Measurements from ENCODE around the gene JOSD2. TPM values are rescaled to one million over a fixed set of nuclear protein-coding genes. Genes with fewer than 3 reads are reported as not detected.
"Not testable (repeated sequence)": the region's sequence is repeated elsewhere in the genome, so short reads cannot be mapped to it uniquely, and the experiment has no call there.

Gene JOSD2
- total and polyA plus RNA-seq, 2 donors = 10.5 to 73.6 TPM

- no peak overlapping the region for H3K4me3 ChIP-seq (ENCODE audit: low read depth, low read length)
- no peak overlapping the region for H3K27ac ChIP-seq (ENCODE audit: low read depth)
- 65% methylated on average over 11 of the region's 11 CpGs for WGBS
- H3K4me1 ChIP-seq (ENCODE audit: insufficient read depth) = no peaks in the 10 kb centered on the region
- DNase-seq (ENCODE audit: extremely low spot score) = no peak
- no peaks in the 10 kb centered on the region for H3K36me3 ChIP-seq (ENCODE audit: insufficient read depth)
Observed at GRCh38 chr19:50535672-50536187, 24.7 kb upstream of the JOSD2 start.

DNA sequence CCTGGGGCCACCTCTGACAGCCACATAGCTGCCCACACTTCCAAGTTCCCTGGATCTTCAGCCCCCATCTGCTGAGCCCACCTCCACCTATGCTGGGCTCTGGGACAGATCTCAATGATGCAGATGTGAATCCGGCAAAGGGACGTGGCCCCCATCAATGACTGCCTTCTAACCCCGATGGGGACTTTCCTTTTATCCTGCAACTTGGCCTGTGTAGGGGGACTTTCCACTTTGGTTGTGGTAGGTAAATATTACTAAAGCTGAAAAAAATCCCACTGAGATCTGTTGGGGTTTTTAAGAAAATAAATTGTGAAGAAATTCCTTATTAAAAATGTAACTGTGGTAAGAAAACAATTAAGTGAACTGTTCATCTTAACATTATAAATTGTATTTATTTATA lies 23.5 kb upstream of the JOSD2 start:
- H3K36me3 ChIP-seq (ENCODE audit: insufficient read depth) = no peaks in the 10 kb centered on the region
- no peak overlapping the region for H3K4me3 ChIP-seq (ENCODE audit: low read depth, low read length)
- 92% methylated on average over 3 of the region's 3 CpGs for WGBS
- no peaks in the 10 kb centered on the region for H3K4me1 ChIP-seq (ENCODE audit: insufficient read depth)
- DNase-seq (ENCODE audit: extremely low spot score) = no peak
- no peak overlapping the region for H3K27ac ChIP-seq (ENCODE audit: low read depth)

DNA sequence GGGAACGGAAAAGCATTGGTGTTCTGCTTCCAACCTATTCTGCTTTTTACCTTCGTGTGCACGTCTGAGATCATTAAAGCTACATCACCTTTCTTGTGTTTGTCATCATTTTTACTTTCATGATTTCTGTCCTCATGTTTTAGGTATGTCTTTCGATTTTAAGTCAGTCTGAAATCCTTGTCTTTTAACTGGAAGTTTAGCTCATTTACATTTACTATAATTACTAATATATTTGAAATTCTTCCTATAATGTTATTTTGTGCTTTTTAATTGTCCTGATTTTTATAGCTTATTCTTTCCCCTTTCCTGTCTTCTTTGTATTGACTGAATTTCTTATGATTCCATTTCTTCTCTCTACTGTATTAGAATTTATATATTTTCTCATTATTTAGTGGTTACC lies 22.0 kb upstream of the JOSD2 start:
- Histone ChIP-seq H3K27ac (ENCODE audit: low read depth) (no peak overlapping the region), H3K36me3 (ENCODE audit: insufficient read depth) (no peaks in the 10 kb centered on the region), H3K4me1 (ENCODE audit: insufficient read depth) (no peaks in the 10 kb centered on the region), H3K4me3 (ENCODE audit: low read depth, low read length) (no peak overlapping the region)
- no peak for DNase-seq (ENCODE audit: extremely low spot score)
- WGBS = 91% methylated on average over 4 of the region's 4 CpGs

- no peak for DNase-seq (ENCODE audit: extremely low spot score)
- H3K4me3 ChIP-seq (ENCODE audit: low read depth, low read length) = no peak overlapping the region
- WGBS = 71% methylated on average over 14 of the region's 14 CpGs
Observed at GRCh38 chr19:50531171-50531612, 20.2 kb upstream of the JOSD2 start.

DNA sequence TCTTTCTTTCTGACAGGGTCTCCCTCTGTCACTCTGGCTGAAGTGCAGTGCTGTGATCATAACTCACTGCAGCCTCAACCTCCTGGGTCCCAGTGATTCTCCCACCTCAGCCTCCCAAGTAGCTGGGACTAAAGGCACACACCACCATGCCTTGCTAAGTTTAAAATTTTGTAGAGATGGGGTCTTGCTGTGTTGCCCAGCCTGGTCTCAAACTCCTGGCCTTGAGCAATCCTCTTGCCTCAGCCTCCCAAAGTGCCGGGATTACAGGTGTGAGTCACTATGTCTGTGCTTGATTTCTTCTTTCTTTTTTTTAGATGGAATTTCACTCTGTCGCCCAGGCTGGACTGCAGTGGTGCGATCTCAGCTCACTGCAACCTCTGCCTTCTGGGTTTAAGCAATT lies 17.1 kb upstream of the JOSD2 start:
- not testable (repeated sequence) for H3K27ac ChIP-seq (ENCODE audit: low read depth); H3K36me3 ChIP-seq (ENCODE audit: insufficient read depth); DNase-seq (ENCODE audit: extremely low spot score); H3K4me3 ChIP-seq (ENCODE audit: low read depth, low read length); H3K4me1 ChIP-seq (ENCODE audit: insufficient read depth)
- WGBS = 93% methylated on average over 3 of the region's 3 CpGs

More at GRCh38 chr19:50531171-50531612, 20.2 kb upstream of the JOSD2 start:
- Histone ChIP-seq H3K27ac (ENCODE audit: low read depth) (no peak overlapping the region), H3K4me1 (ENCODE audit: insufficient read depth) (no peaks in the 10 kb centered on the region), H3K36me3 (ENCODE audit: insufficient read depth) (no peaks in the 10 kb centered on the region)

- DNase-seq (ENCODE audit: extremely low spot score) = no peak
- 90% methylated on average over 10 of the region's 10 CpGs for WGBS
- H3K27ac ChIP-seq (ENCODE audit: low read depth) = no peak overlapping the region
Observed at GRCh38 chr19:50522881-50523280, 11.9 kb upstream of the JOSD2 start.

DNA sequence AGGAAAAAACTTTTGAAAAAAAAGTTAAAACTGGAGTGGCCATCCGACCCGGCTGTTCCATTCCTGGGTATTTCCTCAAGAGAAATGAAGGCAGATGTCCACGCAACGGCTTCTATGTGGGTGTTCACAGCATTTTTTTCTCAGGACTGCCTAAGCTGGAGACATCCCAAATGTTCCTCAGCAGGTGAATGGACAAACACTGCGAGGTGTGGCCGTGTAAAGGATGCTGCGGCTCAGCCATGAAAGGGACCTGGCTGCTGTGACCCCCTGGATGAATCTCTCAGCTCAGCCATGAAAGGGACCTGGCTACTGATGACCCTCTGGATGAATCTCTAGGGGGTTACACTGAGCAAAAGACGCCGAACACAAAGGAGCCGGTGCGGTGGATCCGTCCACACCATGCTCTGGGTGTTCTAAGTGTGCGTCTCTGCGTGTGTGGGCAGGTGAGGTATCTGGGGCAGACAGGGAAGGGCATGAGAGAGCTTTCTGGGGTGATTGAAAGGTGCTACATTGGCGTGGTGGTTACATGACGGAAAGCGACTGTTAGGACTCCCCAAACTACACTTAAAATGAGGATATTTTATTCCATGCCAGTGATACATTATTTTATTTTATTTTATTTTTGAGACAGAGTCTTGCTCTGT lies 10.0 kb upstream of the JOSD2 start:
- no peak overlapping the region for H3K27ac ChIP-seq (ENCODE audit: low read depth)
- no peaks in the 10 kb centered on the region for H3K4me1 ChIP-seq (ENCODE audit: insufficient read depth)
- DNase-seq (ENCODE audit: extremely low spot score) = no peak
- 89% methylated on average over 17 of the region's 17 CpGs for WGBS
- H3K4me3 ChIP-seq (ENCODE audit: low read depth, low read length) = no peak overlapping the region
- H3K36me3 ChIP-seq (ENCODE audit: insufficient read depth) = peaks cover 1% of the 10 kb centered on the region

More at GRCh38 chr19:50522881-50523280, 11.9 kb upstream of the JOSD2 start:
- Histone ChIP-seq H3K4me3 (ENCODE audit: low read depth, low read length) (no peak overlapping the region), H3K4me1 (ENCODE audit: insufficient read depth) (no peaks in the 10 kb centered on the region), H3K36me3 (ENCODE audit: insufficient read depth) (no peaks in the 10 kb centered on the region)

GRCh38 chr19:50519006-50519575 lies 8.1 kb upstream of the JOSD2 start:
- H3K4me3 ChIP-seq (ENCODE audit: low read depth, low read length) = no peak overlapping the region
- DNase-seq (ENCODE audit: extremely low spot score) = no peak
- 97% methylated on average over 40 of the region's 40 CpGs for WGBS
- H3K36me3 ChIP-seq (ENCODE audit: insufficient read depth) = peaks cover 1% of the 10 kb centered on the region
- H3K4me1 ChIP-seq (ENCODE audit: insufficient read depth) = no peaks in the 10 kb centered on the region
- no peak overlapping the region for H3K27ac ChIP-seq (ENCODE audit: low read depth)

DNA sequence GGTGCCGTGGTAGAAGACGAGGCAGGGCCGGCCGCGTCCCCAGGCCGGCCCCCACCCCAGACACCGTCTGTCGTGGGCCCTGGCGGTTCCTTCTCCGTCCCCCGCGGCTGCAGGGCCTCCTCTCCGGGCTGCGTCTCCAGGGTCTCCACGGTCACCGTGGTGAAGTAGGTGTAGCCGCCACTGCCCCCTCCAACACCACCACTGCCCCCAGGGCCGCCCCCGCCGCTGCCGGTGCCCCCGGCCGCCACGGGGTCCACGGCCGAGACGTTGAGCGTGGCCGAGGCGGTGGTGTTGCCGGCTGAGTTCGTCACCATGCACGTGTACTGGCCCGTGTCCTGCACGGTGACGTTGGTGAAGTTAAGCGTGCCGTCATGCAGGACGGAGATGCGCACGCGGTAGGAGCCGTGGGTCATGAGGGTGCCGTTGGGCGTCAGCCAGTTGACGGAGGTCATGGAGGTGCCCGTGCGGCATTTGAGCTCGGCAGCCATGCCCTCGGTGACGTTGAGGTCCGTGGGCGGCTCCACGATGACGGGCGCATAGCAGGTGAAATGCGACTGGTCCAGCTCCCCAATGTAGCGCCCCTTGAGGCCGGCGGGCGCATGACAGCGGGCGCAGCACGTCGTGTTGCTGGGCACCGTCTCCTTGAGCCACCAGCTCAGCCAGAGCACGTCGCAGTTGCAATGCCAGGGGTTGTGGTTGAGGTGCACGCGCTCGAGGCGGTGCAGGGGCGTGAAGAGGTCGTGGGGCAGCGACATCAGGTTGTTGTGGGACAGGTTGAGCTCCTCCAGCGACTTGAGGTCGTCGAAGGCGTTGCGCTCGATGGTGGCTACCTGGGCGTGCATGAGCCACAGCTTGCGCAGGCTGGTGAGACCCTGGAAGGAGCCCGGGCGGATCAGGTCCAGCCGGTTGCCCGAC lies 7.4 kb upstream of the JOSD2 start:
- peaks cover 1% of the 10 kb centered on the region for H3K36me3 ChIP-seq (ENCODE audit: insufficient read depth)
- DNase-seq (ENCODE audit: extremely low spot score) = no peak
- no peak overlapping the region for H3K27ac ChIP-seq (ENCODE audit: low read depth)
- no peaks in the 10 kb centered on the region for H3K4me1 ChIP-seq (ENCODE audit: insufficient read depth)
- WGBS = 96% methylated on average over 87 of the region's 87 CpGs
- no peak overlapping the region for H3K4me3 ChIP-seq (ENCODE audit: low read depth, low read length)

- no peak for DNase-seq (ENCODE audit: extremely low spot score)
- H3K27ac ChIP-seq (ENCODE audit: low read depth) = no peak overlapping the region
- WGBS = 97% methylated on average over 37 of the region's 37 CpGs
- no peak overlapping the region for H3K4me3 ChIP-seq (ENCODE audit: low read depth, low read length)
- H3K4me1 ChIP-seq (ENCODE audit: insufficient read depth) = no peaks in the 10 kb centered on the region
- H3K36me3 ChIP-seq (ENCODE audit: insufficient read depth) = peaks cover 1% of the 10 kb centered on the region
Observed at GRCh38 chr19:50517704-50518075, 6.7 kb upstream of the JOSD2 start.

GRCh38 chr19:50516964-50517703 lies 6.1 kb upstream of the JOSD2 start:
- H3K4me3 ChIP-seq (ENCODE audit: low read depth, low read length) = no peak overlapping the region
- no peaks in the 10 kb centered on the region for H3K4me1 ChIP-seq (ENCODE audit: insufficient read depth)
- no peak for DNase-seq (ENCODE audit: extremely low spot score)
- 73% methylated on average over 53 of the region's 53 CpGs for WGBS
- H3K36me3 ChIP-seq (ENCODE audit: insufficient read depth) = peaks cover 1% of the 10 kb centered on the region
- H3K27ac ChIP-seq (ENCODE audit: low read depth) = no peak overlapping the region

DNA sequence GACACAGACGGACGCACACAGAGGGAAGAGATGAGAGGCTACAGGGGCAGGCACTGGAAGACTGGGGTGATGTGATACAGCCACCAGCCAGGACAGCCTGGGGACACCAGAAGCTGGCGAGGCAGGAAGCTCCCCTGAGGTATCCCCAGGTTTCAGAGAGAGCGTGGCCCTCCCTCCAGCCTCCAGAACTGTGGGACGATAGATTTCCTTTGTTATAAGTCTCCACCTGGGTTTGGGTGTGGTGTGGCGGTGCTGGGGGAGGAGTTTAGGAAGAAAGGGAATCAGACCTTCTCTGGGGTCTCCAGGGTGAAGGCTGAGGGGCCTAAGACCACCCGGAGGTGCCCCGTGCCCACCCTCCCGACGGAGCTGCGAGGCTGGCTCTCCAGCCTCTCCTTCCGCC lies 5.5 kb upstream of the JOSD2 start:
- Histone ChIP-seq H3K36me3 (ENCODE audit: insufficient read depth) (peaks cover 1% of the 10 kb centered on the region), H3K4me3 (ENCODE audit: low read depth, low read length) (no peak overlapping the region), H3K27ac (ENCODE audit: low read depth) (no peak overlapping the region), H3K4me1 (ENCODE audit: insufficient read depth) (no peaks in the 10 kb centered on the region)
- no peak for DNase-seq (ENCODE audit: extremely low spot score)
- 66% methylated on average over 12 of the region's 12 CpGs for WGBS

DNA sequence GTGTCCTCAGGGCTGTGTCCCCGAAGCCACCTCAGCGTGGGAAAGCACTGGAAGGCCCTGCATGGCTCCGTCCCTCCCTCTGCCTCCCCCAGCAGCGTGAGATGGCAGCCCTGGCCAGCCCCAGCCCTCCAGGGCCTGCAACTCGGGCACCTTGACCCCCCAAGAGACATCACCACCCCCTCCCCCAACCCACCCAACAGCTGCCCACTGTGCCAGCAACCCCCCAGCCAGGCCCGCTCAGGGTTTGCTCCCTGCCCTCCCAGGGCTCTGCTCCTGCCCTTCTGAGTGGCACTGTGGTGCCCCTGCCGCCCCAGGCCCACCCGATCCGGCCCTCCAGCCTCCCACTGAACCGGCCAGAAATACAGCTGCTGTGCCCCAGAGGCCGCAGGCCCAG lies 4.2 kb upstream of the JOSD2 start:
- no peak overlapping the region for H3K4me3 ChIP-seq (ENCODE audit: low read depth, low read length)
- H3K4me1 ChIP-seq (ENCODE audit: insufficient read depth) = peaks cover 2% of the 10 kb centered on the region
- no peak for DNase-seq (ENCODE audit: extremely low spot score)
- peaks cover 1% of the 10 kb centered on the region for H3K36me3 ChIP-seq (ENCODE audit: insufficient read depth)
- no peak overlapping the region for H3K27ac ChIP-seq (ENCODE audit: low read depth)
- 74% methylated on average over 11 of the region's 11 CpGs for WGBS

Measured in urinary bladder (tissue), 4 donors.